ENCODE data around the gene DNAJC7.

The DNAJC7 gene

GRCh38 chr17:41977991-41978390 is 39.2 kb downstream of the DNAJC7 start:
- no peak for DNase-seq
- Histone ChIP-seq H2BK5ac (ENCODE audit: low read depth, low read length, poor library complexity, severe bottlenecking) (no peak overlapping the region), H3K4me1 (ENCODE audit: control insufficient read depth, insufficient read depth, low read depth, low read length) (peaks cover 8% of the 10 kb centered on the region), H3K27me3 (ENCODE audit: control insufficient read depth in 1 of 2, insufficient read depth in 1 of 2, low read length in 2 of 2) (no peaks in the 10 kb centered on the region), H4K8ac (ENCODE audit: low read length) (no peak overlapping the region), H3K9me3 (ENCODE audit: control insufficient read depth, low read length) (no peaks in the 10 kb centered on the region), H2AK5ac (ENCODE audit: low read length, severe bottlenecking) (no peak overlapping the region), H3K18ac (ENCODE audit: low read depth in 1 of 2, low read length in 2 of 2) (no peak overlapping the region), H3K4ac (ENCODE audit: low read depth in 1 of 2, low read length in 2 of 2) (no peak overlapping the region), H3K27ac (ENCODE audit: low read length, poor library complexity, severe bottlenecking) (no peak overlapping the region), H3K14ac (ENCODE audit: low read length in 2 of 2) (no peak overlapping the region), H3K23ac (ENCODE audit: low read length in 2 of 2) (no peak overlapping the region), H2AFZ (ENCODE audit: low read depth, low read length) (no peak overlapping the region), H2BK15ac (ENCODE audit: low read depth, poor library complexity, severe bottlenecking) (no peak overlapping the region), H3K79me1 (replicated peaks; ENCODE audit: low read length, poor library complexity, severe bottlenecking) (peaks cover 16% of the 10 kb centered on the region), H4K91ac (ENCODE audit: low read length) (no peak overlapping the region), H3K9ac (ENCODE audit: low read length) (no peak overlapping the region), H3K4me3 (ENCODE audit: insufficient read depth in 1 of 2, low read depth in 1 of 2, low read length in 2 of 2) (no peak overlapping the region), H2BK12ac (ENCODE audit: low read length in 2 of 2) (no peak overlapping the region), H3K36me3 (ENCODE audit: control insufficient read depth in 1 of 2, insufficient read depth in 2 of 2, low read depth in 1 of 2, low read length in 2 of 2) (peaks cover 78 to 88% of the 10 kb centered on the region in 2 experiments), H2BK120ac (ENCODE audit: low read depth, low read length) (no peak overlapping the region), H3K4me2 (ENCODE audit: low read length, poor library complexity, severe bottlenecking) (no peak overlapping the region)
- WGBS, result 87% methylated on average over 4 of the region's 4 CpGs

- Histone ChIP-seq H3K9ac (ENCODE audit: low read length) (peak overlapping the region; percentile 85), H3K4me3 (ENCODE audit: insufficient read depth in 1 of 2, low read depth in 1 of 2, low read length in 2 of 2) (peak overlapping the region in 1 of 2 experiments; percentile 56), H3K79me1 (replicated peaks; ENCODE audit: low read length, poor library complexity, severe bottlenecking) (peaks cover 21% of the 10 kb centered on the region), H3K14ac (ENCODE audit: low read length in 2 of 2) (no peak overlapping the region), H3K23ac (ENCODE audit: low read length in 2 of 2) (no peak overlapping the region), H3K36me3 (ENCODE audit: control insufficient read depth in 1 of 2, insufficient read depth in 2 of 2, low read depth in 1 of 2, low read length in 2 of 2) (peaks cover 82 to 88% of the 10 kb centered on the region in 2 experiments), H4K91ac (ENCODE audit: low read length) (no peak overlapping the region), H2AFZ (ENCODE audit: low read depth, low read length) (no peak overlapping the region), H2BK120ac (ENCODE audit: low read depth, low read length) (no peak overlapping the region), H3K4me1 (ENCODE audit: control insufficient read depth, insufficient read depth, low read depth, low read length) (peaks cover 12% of the 10 kb centered on the region), H2BK15ac (ENCODE audit: low read depth, poor library complexity, severe bottlenecking) (no peak overlapping the region), H4K8ac (ENCODE audit: low read length) (no peak overlapping the region), H3K27ac (ENCODE audit: low read length, poor library complexity, severe bottlenecking) (no peak overlapping the region), H3K27me3 (ENCODE audit: control insufficient read depth in 1 of 2, insufficient read depth in 1 of 2, low read length in 2 of 2) (no peaks in the 10 kb centered on the region), H2BK12ac (ENCODE audit: low read length in 2 of 2) (no peak overlapping the region), H2BK5ac (ENCODE audit: low read depth, low read length, poor library complexity, severe bottlenecking) (no peak overlapping the region), H3K9me3 (ENCODE audit: control insufficient read depth, low read length) (no peaks in the 10 kb centered on the region), H3K4ac (ENCODE audit: low read depth in 1 of 2, low read length in 2 of 2) (no peak overlapping the region), H3K18ac (ENCODE audit: low read depth in 1 of 2, low read length in 2 of 2) (no peak overlapping the region), H3K4me2 (ENCODE audit: low read length, poor library complexity, severe bottlenecking) (no peak overlapping the region), H2AK5ac (ENCODE audit: low read length, severe bottlenecking) (no peak overlapping the region)
- DNase-seq, result no peak
- WGBS, result 95% methylated on average over 10 of the region's 11 CpGs
Measured at GRCh38 chr17:41976142-41976768, 41.0 kb downstream of the DNAJC7 start.

GRCh38 chr17:41975099-41976083 is 41.8 kb downstream of the DNAJC7 start:
- no peak overlapping the region for H3K27ac ChIP-seq (ENCODE audit: low read length, poor library complexity, severe bottlenecking)
- no peak overlapping the region for H2BK120ac ChIP-seq (ENCODE audit: low read depth, low read length)
- H2BK12ac ChIP-seq (ENCODE audit: low read length in 2 of 2), result peak overlapping the region in 1 of 2 experiments; percentile 24
- WGBS, result 99% methylated on average over 9 of the region's 9 CpGs
- no peak overlapping the region for H3K14ac ChIP-seq (ENCODE audit: low read length in 2 of 2)
- no peak overlapping the region for H3K4me2 ChIP-seq (ENCODE audit: low read length, poor library complexity, severe bottlenecking)
- peak overlapping the region; percentile 85 for H3K9ac ChIP-seq (ENCODE audit: low read length)
- H3K18ac ChIP-seq (ENCODE audit: low read depth in 1 of 2, low read length in 2 of 2), result no peak overlapping the region
- H3K9me3 ChIP-seq (ENCODE audit: control insufficient read depth, low read length), result no peaks in the 10 kb centered on the region
- H4K8ac ChIP-seq (ENCODE audit: low read length), result no peak overlapping the region
- no peak overlapping the region for H3K4ac ChIP-seq (ENCODE audit: low read depth in 1 of 2, low read length in 2 of 2)
- H2BK5ac ChIP-seq (ENCODE audit: low read depth, low read length, poor library complexity, severe bottlenecking), result no peak overlapping the region
- peaks cover 80 to 87% of the 10 kb centered on the region in 2 experiments for H3K36me3 ChIP-seq (ENCODE audit: control insufficient read depth in 1 of 2, insufficient read depth in 2 of 2, low read depth in 1 of 2, low read length in 2 of 2)
- no peak overlapping the region for H3K23ac ChIP-seq (ENCODE audit: low read length in 2 of 2)
- no peak for DNase-seq
- H3K4me1 ChIP-seq (ENCODE audit: control insufficient read depth, insufficient read depth, low read depth, low read length), result peaks cover 12% of the 10 kb centered on the region
- H2AK5ac ChIP-seq (ENCODE audit: low read length, severe bottlenecking), result no peak overlapping the region
- peaks cover 21% of the 10 kb centered on the region for H3K79me1 ChIP-seq (replicated peaks; ENCODE audit: low read length, poor library complexity, severe bottlenecking)
- peak overlapping the region in 1 of 2 experiments; percentile 56 for H3K4me3 ChIP-seq (ENCODE audit: insufficient read depth in 1 of 2, low read depth in 1 of 2, low read length in 2 of 2)
- no peak overlapping the region for H4K91ac ChIP-seq (ENCODE audit: low read length)
- no peak overlapping the region for H2AFZ ChIP-seq (ENCODE audit: low read depth, low read length)
- peak overlapping the region; percentile 6 for H2BK15ac ChIP-seq (ENCODE audit: low read depth, poor library complexity, severe bottlenecking)
- no peaks in the 10 kb centered on the region for H3K27me3 ChIP-seq (ENCODE audit: control insufficient read depth in 1 of 2, insufficient read depth in 1 of 2, low read length in 2 of 2)

- Histone ChIP-seq H2BK15ac (ENCODE audit: low read depth, poor library complexity, severe bottlenecking) (no peak overlapping the region), H3K4me3 (ENCODE audit: insufficient read depth in 1 of 2, low read depth in 1 of 2, low read length in 2 of 2) (no peak overlapping the region), H4K91ac (ENCODE audit: low read length) (no peak overlapping the region), H3K4me2 (ENCODE audit: low read length, poor library complexity, severe bottlenecking) (no peak overlapping the region), H3K9me3 (ENCODE audit: control insufficient read depth, low read length) (no peaks in the 10 kb centered on the region), H3K14ac (ENCODE audit: low read length in 2 of 2) (no peak overlapping the region), H2BK120ac (ENCODE audit: low read depth, low read length) (no peak overlapping the region), H4K8ac (ENCODE audit: low read length) (no peak overlapping the region), H2BK5ac (ENCODE audit: low read depth, low read length, poor library complexity, severe bottlenecking) (no peak overlapping the region), H2BK12ac (ENCODE audit: low read length in 2 of 2) (no peak overlapping the region), H3K27ac (ENCODE audit: low read length, poor library complexity, severe bottlenecking) (no peak overlapping the region), H2AFZ (ENCODE audit: low read depth, low read length) (no peak overlapping the region), H3K4me1 (ENCODE audit: control insufficient read depth, insufficient read depth, low read depth, low read length) (peaks cover 12% of the 10 kb centered on the region), H3K4ac (ENCODE audit: low read depth in 1 of 2, low read length in 2 of 2) (no peak overlapping the region), H3K23ac (ENCODE audit: low read length in 2 of 2) (no peak overlapping the region), H3K9ac (ENCODE audit: low read length) (peak overlapping the region; percentile 1), H2AK5ac (ENCODE audit: low read length, severe bottlenecking) (no peak overlapping the region), H3K18ac (ENCODE audit: low read depth in 1 of 2, low read length in 2 of 2) (no peak overlapping the region), H3K27me3 (ENCODE audit: control insufficient read depth in 1 of 2, insufficient read depth in 1 of 2, low read length in 2 of 2) (no peaks in the 10 kb centered on the region), H3K36me3 (ENCODE audit: control insufficient read depth in 1 of 2, insufficient read depth in 2 of 2, low read depth in 1 of 2, low read length in 2 of 2) (peaks cover 77 to 87% of the 10 kb centered on the region in 2 experiments), H3K79me1 (replicated peaks; ENCODE audit: low read length, poor library complexity, severe bottlenecking) (peaks cover 21% of the 10 kb centered on the region)
- DNase-seq, result no peak
- WGBS, result 99% methylated on average over 5 of the region's 5 CpGs
Measured at GRCh38 chr17:41974658-41975057, 42.6 kb downstream of the DNAJC7 start.
